Mesendoderm (in vitro differentiated cells): ENCODE measurements around the gene CGNL1.

Experiments
- DNase-seq: peaks from one replicate; pipeline ENCODE4 v3.0.0; 2013
- H2AK5ac ChIP-seq: 2 replicates; pipeline ENCODE4 v1.6.1; 2013; ENCODE audit warnings: low read length, inconsistent platforms
- H2BK120ac ChIP-seq: 2 replicates; pipeline ENCODE4 v1.6.1; 2013; ENCODE audit warnings: low read depth, mild to moderate bottlenecking, low read length, moderate library complexity, mixed read lengths
- H2BK15ac ChIP-seq: replicated peaks from 2 replicates; pipeline ENCODE4 v1.6.1; 2013; ENCODE audit warnings: low read depth, mild to moderate bottlenecking, moderate library complexity
- H2BK5ac ChIP-seq: 2 replicates; pipeline ENCODE4 v1.6.1; 2013; ENCODE audit warnings: low read length, inconsistent platforms
- H3K18ac ChIP-seq: 2 replicates; pipeline ENCODE4 v1.6.1; 2013; ENCODE audit warnings: mild to moderate bottlenecking, low read length, mixed read lengths
- H3K23ac ChIP-seq: one replicate; pipeline ENCODE4 v1.6.1; 2013; ENCODE audit warnings: low read length
- H3K27ac ChIP-seq: 2 replicates; pipeline ENCODE4 v1.5.1; 2013; ENCODE audit warnings: low read depth, mild to moderate bottlenecking, inconsistent platforms, low read length, moderate library complexity
- H3K27me3 ChIP-seq: 2 replicates; pipeline ENCODE4 v1.6.1; 2013; ENCODE audit warnings: low read length, control low read depth, mild to moderate bottlenecking, inconsistent platforms; ENCODE audit not compliant: insufficient read depth, poor library complexity
- H3K36me3 ChIP-seq: 2 replicates; pipeline ENCODE4 v1.6.1; 2013; ENCODE audit warnings: low read length, inconsistent platforms; ENCODE audit not compliant: control insufficient read depth, insufficient read depth
- H3K4ac ChIP-seq: one replicate; pipeline ENCODE4 v1.6.1; 2013; ENCODE audit warnings: low read depth, mild to moderate bottlenecking, low read length, moderate library complexity
- H3K4me1 ChIP-seq: 2 replicates; pipeline ENCODE4 v1.6.1; 2013; ENCODE audit warnings: low read depth, low read length, inconsistent platforms; ENCODE audit not compliant: control insufficient read depth
- H3K4me2 ChIP-seq: 2 replicates; pipeline ENCODE4 v1.6.1; 2013; ENCODE audit warnings: low read length
- H3K4me3 ChIP-seq: 2 replicates; pipeline ENCODE4 v1.5.1; 2013; ENCODE audit warnings: mild to moderate bottlenecking, low read length
- H3K56ac ChIP-seq: one replicate; pipeline ENCODE4 v1.6.1; 2013; ENCODE audit warnings: low read length
- H3K79me1 ChIP-seq: 2 replicates; pipeline ENCODE4 v1.6.1; 2013; ENCODE audit warnings: low read length, inconsistent platforms
- H3K79me2 ChIP-seq: 2 replicates; pipeline ENCODE4 v1.6.1; 2013; ENCODE audit warnings: mild to moderate bottlenecking, low read length; ENCODE audit not compliant: control insufficient read depth, insufficient read depth
- H3K9ac ChIP-seq: 2 replicates; pipeline ENCODE4 v1.6.1; 2013; ENCODE audit warnings: low read length, inconsistent platforms
- H4K5ac ChIP-seq: one replicate; pipeline ENCODE4 v1.6.1; 2013; ENCODE audit warnings: low read length
- H4K8ac ChIP-seq: one replicate; pipeline ENCODE4 v1.6.1; 2013; ENCODE audit warnings: low read depth, mild to moderate bottlenecking, control low read depth, low read length, moderate library complexity
- WGBS: extraction: QIAGEN DNeasy Blood & Tissue Kit; methylation state at CpG from one replicate; pipeline ENCODE4 v1.1.7; 2013; ENCODE audit warnings: low lambda C conversion rate, missing lambda C conversion rate; ENCODE audit not compliant: insufficient coverage; ENCODE audit errors: extremely low coverage; 5-methylcytosine and 5-hydroxymethylcytosine counted together

The CGNL1 gene

DNA sequence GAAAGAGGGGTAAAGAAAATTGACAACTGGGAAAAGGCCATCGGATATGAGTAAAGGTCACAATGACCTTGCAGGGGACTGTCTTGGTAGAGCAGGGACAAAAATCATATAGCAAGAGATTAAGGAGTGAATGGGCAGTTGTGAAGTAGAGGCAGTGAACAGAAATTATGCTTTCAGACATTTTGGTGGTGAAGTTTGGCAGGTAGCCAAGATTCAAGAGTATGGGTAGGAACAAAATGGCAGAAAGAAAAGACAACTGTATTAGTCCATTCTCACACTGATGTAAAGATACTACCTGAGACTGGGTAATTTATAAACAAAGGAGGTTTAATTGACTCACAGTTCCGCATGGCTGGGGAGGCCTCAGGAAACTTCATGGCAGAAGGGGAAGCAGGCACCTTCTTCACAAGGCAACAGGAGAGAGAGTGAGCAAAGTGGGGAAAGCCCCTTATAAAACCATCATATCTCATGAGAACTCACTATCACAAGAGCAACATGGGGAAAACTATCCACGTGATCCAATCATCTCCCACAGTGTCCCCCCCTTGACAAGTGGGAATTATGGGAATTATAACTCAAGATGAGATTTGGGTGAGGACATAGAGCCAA, 84.0 kb downstream of the CGNL1 start:
- H3K4me2 ChIP-seq = no peak overlapping the region
- H3K18ac ChIP-seq = no peak overlapping the region
- no CpG with 5 or more reads among the region's 3 CpGs for WGBS
- no peak overlapping the region for H3K27ac ChIP-seq
- H3K4me1 ChIP-seq = no peaks in the 10 kb centered on the region
- H3K36me3 ChIP-seq = no peaks in the 10 kb centered on the region
- H4K8ac ChIP-seq = no peak overlapping the region
- no peak for DNase-seq
- no peak overlapping the region for H3K4ac ChIP-seq
- no peak overlapping the region for H2BK5ac ChIP-seq
- no peak overlapping the region for H2BK120ac ChIP-seq
- H2BK15ac ChIP-seq = no peak overlapping the region
- no peak overlapping the region for H4K5ac ChIP-seq
- no peak overlapping the region for H3K9ac ChIP-seq
- no peaks in the 10 kb centered on the region for H3K79me1 ChIP-seq
- H2AK5ac ChIP-seq = no peak overlapping the region
- H3K23ac ChIP-seq = no peak overlapping the region
- H3K56ac ChIP-seq = no peak overlapping the region
- no peaks in the 10 kb centered on the region for H3K79me2 ChIP-seq
- no peaks in the 10 kb centered on the region for H3K27me3 ChIP-seq
- no peak overlapping the region for H3K4me3 ChIP-seq

DNA sequence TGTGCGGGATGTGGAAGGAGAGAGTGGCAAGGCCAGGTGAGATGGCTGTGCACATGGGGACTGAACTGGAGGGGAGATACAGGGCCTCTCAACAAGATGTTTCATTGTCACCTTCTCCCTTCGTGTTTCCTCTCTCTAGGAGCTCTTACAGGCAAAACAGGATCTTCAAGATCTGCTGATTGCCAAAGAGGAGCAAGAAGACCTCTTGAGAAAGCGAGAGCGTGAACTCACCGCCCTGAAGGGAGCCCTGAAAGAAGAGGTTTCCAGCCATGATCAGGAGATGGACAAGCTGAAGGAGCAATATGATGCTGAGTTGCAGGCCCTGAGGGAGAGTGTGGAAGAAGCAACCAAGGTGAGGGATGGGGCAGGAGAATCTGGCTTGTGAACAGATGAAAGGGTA, 85.2 kb downstream of the CGNL1 start:
- no peak overlapping the region for H2BK5ac ChIP-seq
- H3K36me3 ChIP-seq = no peaks in the 10 kb centered on the region
- H3K4ac ChIP-seq = no peak overlapping the region
- no CpG with 5 or more reads among the region's 5 CpGs for WGBS
- no peaks in the 10 kb centered on the region for H3K27me3 ChIP-seq
- DNase-seq = no peak
- H3K79me2 ChIP-seq = no peaks in the 10 kb centered on the region
- H3K23ac ChIP-seq = no peak overlapping the region
- no peak overlapping the region for H2BK120ac ChIP-seq
- no peak overlapping the region for H4K8ac ChIP-seq
- H4K5ac ChIP-seq = no peak overlapping the region
- H3K4me2 ChIP-seq = no peak overlapping the region
- H3K4me1 ChIP-seq = no peaks in the 10 kb centered on the region
- no peak overlapping the region for H3K56ac ChIP-seq
- H3K9ac ChIP-seq = no peak overlapping the region
- no peak overlapping the region for H3K27ac ChIP-seq
- no peak overlapping the region for H2BK15ac ChIP-seq
- H3K4me3 ChIP-seq = no peak overlapping the region
- H3K79me1 ChIP-seq = no peaks in the 10 kb centered on the region
- no peak overlapping the region for H2AK5ac ChIP-seq
- no peak overlapping the region for H3K18ac ChIP-seq

DNA sequence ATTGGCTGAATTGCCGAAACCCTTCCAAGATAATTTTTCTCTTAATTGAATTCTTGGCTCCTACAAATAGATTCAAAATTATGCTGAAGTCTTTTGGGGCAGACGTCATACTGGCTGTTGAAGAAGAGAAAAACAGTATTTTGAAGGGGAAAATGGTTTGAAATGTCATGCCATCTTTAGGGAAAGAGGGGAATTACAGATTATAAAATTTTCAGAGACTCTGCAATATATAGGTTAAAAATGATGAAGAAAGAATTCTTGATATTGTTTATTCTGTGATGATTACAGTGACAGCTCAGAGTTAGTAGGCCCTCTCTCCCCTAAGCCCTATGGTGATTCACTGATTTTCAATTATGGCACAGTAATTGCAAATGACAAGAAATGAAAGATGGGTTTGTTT, 86.1 kb downstream of the CGNL1 start:
- no peaks in the 10 kb centered on the region for H3K4me1 ChIP-seq
- no peak overlapping the region for H2BK5ac ChIP-seq
- no peaks in the 10 kb centered on the region for H3K79me1 ChIP-seq
- no peak overlapping the region for H2BK15ac ChIP-seq
- no peaks in the 10 kb centered on the region for H3K79me2 ChIP-seq
- H2AK5ac ChIP-seq = no peak overlapping the region
- H3K36me3 ChIP-seq = no peaks in the 10 kb centered on the region
- H3K4me2 ChIP-seq = no peak overlapping the region
- H3K9ac ChIP-seq = no peak overlapping the region
- H3K23ac ChIP-seq = no peak overlapping the region
- WGBS = no CpG with 5 or more reads among the region's 2 CpGs
- H3K56ac ChIP-seq = no peak overlapping the region
- H3K18ac ChIP-seq = no peak overlapping the region
- no peak overlapping the region for H2BK120ac ChIP-seq
- no peak overlapping the region for H3K4me3 ChIP-seq
- DNase-seq = no peak
- H4K8ac ChIP-seq = no peak overlapping the region
- H3K27me3 ChIP-seq = no peaks in the 10 kb centered on the region
- no peak overlapping the region for H3K27ac ChIP-seq
- H4K5ac ChIP-seq = no peak overlapping the region
- no peak overlapping the region for H3K4ac ChIP-seq

DNA sequence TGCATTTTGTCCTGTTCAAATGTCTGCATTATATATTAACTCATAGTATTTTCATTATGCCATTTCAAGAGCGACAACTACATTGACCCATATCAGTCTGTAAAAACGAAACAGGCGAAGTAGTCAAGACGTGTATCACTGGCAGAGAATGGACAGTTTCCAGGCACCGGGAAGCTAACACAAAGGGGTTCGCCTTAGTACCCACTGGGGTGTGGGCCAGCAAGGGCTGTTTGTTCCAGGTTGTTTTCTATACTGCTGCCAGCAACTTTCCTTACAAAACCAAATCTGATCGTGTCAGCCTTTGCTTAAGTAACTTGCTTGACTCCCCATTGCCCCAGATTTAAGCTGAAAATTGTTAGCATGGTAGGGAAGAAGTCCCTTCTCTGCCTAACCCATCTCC, 87.1 kb downstream of the CGNL1 start:
- Histone ChIP-seq H2BK5ac (no peak overlapping the region), H3K56ac (no peak overlapping the region), H3K9ac (no peak overlapping the region), H3K79me1 (no peaks in the 10 kb centered on the region), H2BK120ac (no peak overlapping the region), H3K23ac (no peak overlapping the region), H3K27ac (no peak overlapping the region), H3K27me3 (no peaks in the 10 kb centered on the region), H3K79me2 (no peaks in the 10 kb centered on the region), H3K18ac (no peak overlapping the region), H3K4me1 (no peaks in the 10 kb centered on the region), H3K4ac (no peak overlapping the region), H3K36me3 (no peaks in the 10 kb centered on the region), H4K8ac (no peak overlapping the region), H4K5ac (no peak overlapping the region), H3K4me3 (no peak overlapping the region), H2AK5ac (no peak overlapping the region), H2BK15ac (no peak overlapping the region), H3K4me2 (no peak overlapping the region)
- no peak for DNase-seq
- no CpG with 5 or more reads among the region's 7 CpGs for WGBS

DNA sequence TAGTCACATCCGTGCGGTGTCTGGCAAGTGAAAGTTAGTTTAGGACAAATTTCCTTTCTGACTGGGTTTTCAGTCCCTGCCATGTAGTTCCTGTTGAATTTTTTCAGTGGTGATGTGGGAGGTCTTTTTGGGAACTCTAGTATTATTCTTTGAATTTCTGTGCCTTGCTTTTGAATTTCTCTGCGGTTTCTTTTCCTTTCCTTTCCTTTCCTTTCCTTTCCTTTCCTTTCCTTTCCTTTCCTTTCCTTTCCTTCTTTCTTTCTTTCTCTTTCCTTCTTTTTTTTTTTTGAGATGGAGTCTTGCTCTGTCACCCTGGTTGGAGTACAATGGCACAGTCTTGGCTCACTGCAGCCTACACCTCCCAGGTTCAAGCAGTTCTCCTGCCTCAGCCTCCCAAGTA, 88.2 kb downstream of the CGNL1 start:
- no peak overlapping the region for H3K4ac ChIP-seq
- no peaks in the 10 kb centered on the region for H3K79me2 ChIP-seq

DNA sequence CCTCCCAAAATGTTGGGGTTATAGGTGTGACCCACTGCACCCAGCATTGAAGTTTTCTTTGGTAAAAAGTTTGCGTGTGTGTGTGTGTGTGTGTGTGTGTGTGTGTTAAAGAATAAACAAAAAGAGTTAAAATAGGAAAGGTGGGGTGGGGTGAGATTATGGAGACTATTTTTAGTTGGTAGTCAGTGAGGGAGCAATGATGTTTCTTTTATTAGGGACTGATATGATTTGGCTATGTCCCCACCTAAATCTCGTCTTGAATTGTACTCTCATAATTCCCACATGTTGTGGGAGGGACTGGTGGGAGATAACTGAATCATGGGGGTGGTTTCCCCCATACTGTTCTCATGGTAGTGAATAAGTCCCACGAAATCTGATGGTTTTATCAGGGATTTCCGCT, 92.2 kb downstream of the CGNL1 start:
- no peak for DNase-seq
- no peak overlapping the region for H4K8ac ChIP-seq
- H3K18ac ChIP-seq = no peak overlapping the region
- no peaks in the 10 kb centered on the region for H3K79me1 ChIP-seq
- H3K56ac ChIP-seq = no peak overlapping the region
- H3K27me3 ChIP-seq = no peaks in the 10 kb centered on the region
- H2BK15ac ChIP-seq = no peak overlapping the region
- no peaks in the 10 kb centered on the region for H3K4me1 ChIP-seq
- no peaks in the 10 kb centered on the region for H3K79me2 ChIP-seq
- no peak overlapping the region for H3K4ac ChIP-seq
- no peaks in the 10 kb centered on the region for H3K36me3 ChIP-seq
- H3K27ac ChIP-seq = no peak overlapping the region
- H3K4me3 ChIP-seq = no peak overlapping the region
- H3K23ac ChIP-seq = no peak overlapping the region
- H2BK120ac ChIP-seq = no peak overlapping the region
- WGBS = no CpG with 5 or more reads among the region's 4 CpGs
- H3K4me2 ChIP-seq = no peak overlapping the region
- no peak overlapping the region for H3K9ac ChIP-seq
- no peak overlapping the region for H2BK5ac ChIP-seq
- no peak overlapping the region for H2AK5ac ChIP-seq
- no peak overlapping the region for H4K5ac ChIP-seq

More for the DNA sequence above, 88.2 kb downstream of the CGNL1 start:
- Histone ChIP-seq H3K4me2 (no peak overlapping the region), H2BK5ac (no peak overlapping the region), H2BK120ac (no peak overlapping the region), H3K79me1 (no peaks in the 10 kb centered on the region), H3K4me3 (no peak overlapping the region), H4K5ac (no peak overlapping the region), H3K56ac (no peak overlapping the region), H3K4me1 (no peaks in the 10 kb centered on the region), H3K23ac (no peak overlapping the region), H3K36me3 (no peaks in the 10 kb centered on the region), H3K9ac (no peak overlapping the region), H3K18ac (no peak overlapping the region), H3K27ac (no peak overlapping the region), H3K27me3 (no peaks in the 10 kb centered on the region), H4K8ac (no peak overlapping the region), H2BK15ac (no peak overlapping the region), H2AK5ac (no peak overlapping the region)
- no peak for DNase-seq
- WGBS = no CpG with 5 or more reads among the region's 3 CpGs
